ENCODE results near the gene IFT20. TPM values are rescaled to one million over a fixed set of nuclear protein-coding genes. Genes with fewer than 3 reads are reported as not detected.

IFT20 gene
- total and polyA plus RNA-seq, 9 of the 15 experiments (the other 6 are each of a cell fraction or from before 2014, with no cell fraction given), result 11.2 to 38.6 (median 20.1) TPM

DNA sequence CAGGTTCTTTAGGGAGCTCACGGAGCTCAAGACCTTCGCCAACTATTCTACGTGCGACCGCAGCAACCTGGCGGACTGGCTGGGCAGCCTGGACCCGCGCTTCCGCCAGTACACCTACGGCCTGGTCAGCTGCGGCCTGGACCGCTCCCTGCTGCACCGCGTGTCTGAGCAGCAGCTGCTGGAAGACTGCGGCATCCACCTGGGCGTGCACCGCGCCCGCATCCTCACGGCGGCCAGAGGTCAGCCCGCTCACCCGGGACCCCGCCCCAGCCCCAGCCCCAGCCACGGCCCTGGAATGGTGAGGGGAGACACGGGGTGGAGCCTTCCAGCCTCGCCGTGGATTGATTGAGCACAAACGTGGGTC, 49.7 kb upstream of the IFT20 start:
- H3K27ac ChIP-seq (ENCODE audit: extremely low read depth, low read depth, low read length), result no peak overlapping the region; the same call in 2 of the 3 replicates
- no peak for FAIRE-seq
- 48% methylated on average over 14 of the region's 29 CpGs for WGBS (ENCODE audit: insufficient coverage, low coverage, missing lambda C conversion rate)
- in situ Hi-C loops (cut with MboI) (no loop called here), intact Hi-C loops (cut with micrococcal nuclease) (no loop called here)
- TF ChIP-seq ELF1 (tag; IDR thresholded peaks at IDR 0.05) (no peak), FUS (optimal IDR thresholded peaks at IDR 0.05; ENCODE audit: low read depth, low read length) (no peak)
- no peaks in the 10 kb centered on the region for H3K9me3 ChIP-seq (replicated peaks; ENCODE audit: control insufficient read depth, insufficient read depth, low read depth, low read length)
- peak overlapping the region; percentile 66; the same call in 1 of the 2 replicates for H3K4me2 ChIP-seq (ENCODE audit: insufficient read depth, low read length)
- no peaks in the 10 kb centered on the region for H4K20me1 ChIP-seq (replicated peaks; ENCODE audit: control insufficient read depth, insufficient read depth, low read length)
- H3K79me2 ChIP-seq (ENCODE audit: control insufficient read depth, insufficient read depth, low read length), result no peaks in the 10 kb centered on the region
- H3K4me3 ChIP-seq, result no peak overlapping the region
- ATAC-seq, result no peak
- H3K9ac ChIP-seq (ENCODE audit: insufficient read depth in 1 of 2, low read depth in 2 of 2, low read length in 2 of 2), result peak overlapping the region in 1 of 2 experiments; percentile 88; a peak in 2 of 4 replicates
- BruUV-seq (replicated peaks), result no TSS peak
- H3K9me1 ChIP-seq (ENCODE audit: control insufficient read depth, insufficient read depth, low read length), result no peaks in the 10 kb centered on the region
- peak overlapping the region; percentile 76 for H2AFZ ChIP-seq (ENCODE audit: low read depth, low read length)
- H3K36me3 ChIP-seq (ENCODE audit: control insufficient read depth, insufficient read depth, low read length), result no peaks in the 10 kb centered on the region
- CTCF ChIA-PET (ENCODE audit: low intra/inter-chr PET ratio), result no interaction called here
- peaks cover 6 to 25% of the 10 kb centered on the region in 2 experiments; a peak in 4 of 5 replicates for H3K4me1 ChIP-seq (replicated peaks in 1 of 2; ENCODE audit: control insufficient read depth in 2 of 2, insufficient read depth in 2 of 2, low read length in 2 of 2)
- POLR2A ChIA-PET, result interaction anchor here (0.8 to 1.1 kb wide), 3 partner anchors 19 to 28 kb away, joined by 3 read pairs; no protein-coding TSS in a partner anchor
- DNase-seq (ENCODE audit: extremely low read depth in 1 of 4, low spot score in 3 of 4), result no peak
- peaks cover 11 to 44% of the 10 kb centered on the region in 2 experiments; a peak in 3 of 5 replicates for H3K27me3 ChIP-seq (ENCODE audit: control insufficient read depth in 2 of 2, insufficient read depth in 2 of 2, low read length in 2 of 2)

DNA sequence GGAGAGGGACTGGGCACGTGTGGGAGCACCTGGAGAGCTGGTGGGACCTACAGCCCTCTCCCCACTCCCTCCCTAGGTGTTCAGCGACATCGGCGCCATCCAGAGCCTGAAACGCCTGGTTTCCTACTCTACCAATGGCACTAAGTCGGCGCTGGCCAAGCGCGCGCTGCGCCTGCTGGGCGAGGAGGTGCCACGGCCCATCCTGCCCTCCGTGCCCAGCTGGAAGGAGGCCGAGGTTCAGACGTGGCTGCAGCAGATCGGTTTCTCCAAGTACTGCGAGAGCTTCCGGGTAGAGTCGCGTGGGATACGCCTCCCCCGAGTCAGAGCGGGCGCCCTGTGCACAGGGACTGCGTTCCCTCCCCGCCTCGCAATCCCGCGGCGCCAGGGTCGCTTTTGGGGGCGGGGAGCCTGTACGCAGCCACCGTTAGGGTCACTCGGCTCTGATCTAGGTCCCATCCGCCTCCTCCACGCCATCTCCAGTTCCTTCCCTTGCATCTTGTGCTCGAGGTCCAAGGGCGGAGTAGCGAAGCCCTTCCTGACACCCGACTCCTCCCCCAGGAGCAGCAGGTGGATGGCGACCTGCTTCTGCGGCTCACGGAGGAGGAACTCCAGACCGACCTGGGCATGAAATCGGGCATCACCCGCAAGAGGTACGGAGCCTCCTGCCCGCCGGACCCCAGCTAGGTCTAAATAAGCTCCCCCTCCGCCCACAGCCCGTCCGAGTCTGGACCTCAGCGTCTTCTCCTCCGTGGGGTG, 49.2 kb upstream of the IFT20 start:
- Histone ChIP-seq H4K20me1 (replicated peaks; ENCODE audit: control insufficient read depth, insufficient read depth, low read length) (no peaks in the 10 kb centered on the region), H3K4me3 (peak overlapping the region; percentile 27), H3K27me3 (ENCODE audit: control insufficient read depth in 2 of 2, insufficient read depth in 2 of 2, low read length in 2 of 2) (peaks cover 11 to 44% of the 10 kb centered on the region in 2 experiments; a peak in 3 of 5 replicates), H3K4me1 (replicated peaks in 1 of 2; ENCODE audit: control insufficient read depth in 2 of 2, insufficient read depth in 2 of 2, low read length in 2 of 2) (peaks cover 3 to 21% of the 10 kb centered on the region in 2 experiments; a peak in 4 of 5 replicates), H3K36me3 (ENCODE audit: control insufficient read depth, insufficient read depth, low read length) (no peaks in the 10 kb centered on the region), H3K9me1 (ENCODE audit: control insufficient read depth, insufficient read depth, low read length) (no peaks in the 10 kb centered on the region), H3K9me3 (replicated peaks; ENCODE audit: control insufficient read depth, insufficient read depth, low read depth, low read length) (no peaks in the 10 kb centered on the region), H3K9ac (ENCODE audit: insufficient read depth in 1 of 2, low read depth in 2 of 2, low read length in 2 of 2) (peak overlapping the region in 1 of 2 experiments; percentile 88; a peak in 3 of 4 replicates), H3K4me2 (ENCODE audit: insufficient read depth, low read length) (peak overlapping the region; percentile 66), H2AFZ (ENCODE audit: low read depth, low read length) (peak overlapping the region; percentile 76), H3K27ac (ENCODE audit: extremely low read depth, low read depth, low read length) (no peak overlapping the region; the same call in 2 of the 3 replicates), H3K79me2 (ENCODE audit: control insufficient read depth, insufficient read depth, low read length) (no peaks in the 10 kb centered on the region)
- DNase-seq (ENCODE audit: extremely low read depth in 1 of 4, low spot score in 3 of 4), result peak in 2 of 4 experiments; percentile 35 to 42
- CTCF ChIA-PET (ENCODE audit: low intra/inter-chr PET ratio), result no interaction called here
- POLR2A ChIA-PET, result interaction anchor here (0.8 to 1.8 kb wide), 5 partner anchors 9 to 28 kb away, joined by 3 to 5 read pairs (median 3); no protein-coding TSS in a partner anchor
- ATAC-seq, result peak; percentile 80
- FAIRE-seq, result no peak
- BruUV-seq (replicated peaks), result no TSS peak
- WGBS (ENCODE audit: insufficient coverage, low coverage, missing lambda C conversion rate), result 21% methylated on average over 54 of the region's 56 CpGs
- in situ Hi-C loops (cut with MboI) (no loop called here), intact Hi-C loops (cut with micrococcal nuclease) (loop anchor here (5.0 kb wide), 1 partner anchor 33 kb away; no protein-coding TSS in a partner anchor)
- TF ChIP-seq POLR2G (IDR thresholded peaks at IDR 0.05; ENCODE audit: low read depth, low read length) (peak; percentile 64), ZNF253 (CRISPR knock-in tag; conservative IDR thresholded peaks at IDR 0.05) (no peak), HNRNPLL (IDR thresholded peaks at IDR 0.05; ENCODE audit: low read depth, low read length, poor library complexity, severe bottlenecking) (no peak), RHOXF2B (CRISPR knock-in tag; conservative IDR thresholded peaks at IDR 0.05) (no peak), ZNF316 (IDR thresholded peaks at IDR 0.05) (no peak), TRIM28 (IDR thresholded peaks at IDR 0.05) (no peak)
- TF ChIP-seq, protein P1, sequence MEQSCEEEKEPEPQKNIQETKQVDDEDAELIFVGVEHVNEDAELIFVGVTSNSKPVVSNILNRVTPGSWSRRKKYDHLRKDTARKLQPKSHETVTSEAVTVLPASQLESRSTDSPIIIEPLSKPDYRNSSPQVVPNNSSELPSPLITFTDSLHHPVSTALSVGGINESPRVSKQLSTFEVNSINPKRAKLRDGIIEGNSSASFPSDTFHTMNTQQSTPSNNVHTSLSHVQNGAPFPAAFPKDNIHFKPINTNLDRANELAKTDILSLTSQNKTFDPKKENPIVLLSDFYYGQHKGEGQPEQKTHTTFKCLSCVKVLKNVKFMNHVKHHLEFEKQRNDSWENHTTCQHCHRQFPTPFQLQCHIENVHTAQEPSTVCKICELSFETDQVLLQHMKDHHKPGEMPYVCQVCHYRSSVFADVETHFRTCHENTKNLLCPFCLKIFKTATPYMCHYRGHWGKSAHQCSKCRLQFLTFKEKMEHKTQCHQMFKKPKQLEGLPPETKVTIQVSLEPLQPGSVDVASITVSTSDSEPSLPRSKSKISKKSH (CRISPR knock-in tag; IDR thresholded peaks at IDR 0.05), result no peak
- TF ChIP-seq, protein P2, sequence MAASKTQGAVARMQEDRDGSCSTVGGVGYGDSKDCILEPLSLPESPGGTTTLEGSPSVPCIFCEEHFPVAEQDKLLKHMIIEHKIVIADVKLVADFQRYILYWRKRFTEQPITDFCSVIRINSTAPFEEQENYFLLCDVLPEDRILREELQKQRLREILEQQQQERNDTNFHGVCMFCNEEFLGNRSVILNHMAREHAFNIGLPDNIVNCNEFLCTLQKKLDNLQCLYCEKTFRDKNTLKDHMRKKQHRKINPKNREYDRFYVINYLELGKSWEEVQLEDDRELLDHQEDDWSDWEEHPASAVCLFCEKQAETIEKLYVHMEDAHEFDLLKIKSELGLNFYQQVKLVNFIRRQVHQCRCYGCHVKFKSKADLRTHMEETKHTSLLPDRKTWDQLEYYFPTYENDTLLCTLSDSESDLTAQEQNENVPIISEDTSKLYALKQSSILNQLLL (CRISPR knock-in tag; IDR thresholded peaks at IDR 0.05; ENCODE audit: borderline replicate concordance), result no peak

Data from K562 (cell line).